GM18526 (cell line): Measurements from ENCODE around the gene GLDN.

Experiments
- POLR2A ChIP-seq: IDR thresholded peaks from 3 replicates; pipeline ENCODE4 v1.6.1; 2011; ENCODE audit not compliant: insufficient read length; ENCODE audit errors: extremely low read depth

Gene GLDN

GRCh38 chr15:51366920-51367319 is 25.5 kb downstream of the GLDN start:
- TF ChIP-seq POLR2A = no peak

DNA sequence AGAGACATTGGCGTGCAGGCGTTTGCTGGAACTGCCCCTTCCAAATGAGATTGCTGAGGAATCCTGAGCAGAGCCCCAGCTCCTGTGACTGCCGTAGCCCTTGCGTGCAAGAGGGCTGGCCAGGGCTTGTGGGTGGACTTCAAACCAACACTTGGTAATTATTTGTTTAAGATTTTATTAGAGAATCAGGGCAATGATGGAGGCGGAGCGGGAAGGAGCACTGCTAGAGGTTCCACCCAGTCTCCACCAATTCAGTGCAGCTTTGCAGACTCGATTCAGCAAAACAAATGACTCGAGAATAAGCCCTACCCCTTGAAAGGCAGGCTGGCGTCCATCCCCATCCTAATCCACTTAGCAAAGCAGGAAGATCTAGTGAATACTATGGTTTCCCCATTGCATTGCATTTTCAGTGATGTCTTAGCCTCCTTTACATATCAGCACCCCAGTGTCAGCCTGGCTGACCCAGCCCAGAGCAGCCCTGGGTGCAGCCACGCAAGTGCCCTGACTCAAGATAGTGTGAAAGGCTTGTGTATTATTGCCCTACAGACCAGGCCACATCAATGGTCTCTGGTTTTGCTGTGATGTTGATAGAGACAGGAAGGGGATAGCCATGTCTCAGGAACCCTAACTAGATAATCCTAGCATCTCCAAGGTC is 26.0 kb downstream of the GLDN start:
- TF ChIP-seq POLR2A = no peak

GRCh38 chr15:51368307-51368706 is 26.9 kb downstream of the GLDN start:
- no peak for TF ChIP-seq POLR2A

DNA sequence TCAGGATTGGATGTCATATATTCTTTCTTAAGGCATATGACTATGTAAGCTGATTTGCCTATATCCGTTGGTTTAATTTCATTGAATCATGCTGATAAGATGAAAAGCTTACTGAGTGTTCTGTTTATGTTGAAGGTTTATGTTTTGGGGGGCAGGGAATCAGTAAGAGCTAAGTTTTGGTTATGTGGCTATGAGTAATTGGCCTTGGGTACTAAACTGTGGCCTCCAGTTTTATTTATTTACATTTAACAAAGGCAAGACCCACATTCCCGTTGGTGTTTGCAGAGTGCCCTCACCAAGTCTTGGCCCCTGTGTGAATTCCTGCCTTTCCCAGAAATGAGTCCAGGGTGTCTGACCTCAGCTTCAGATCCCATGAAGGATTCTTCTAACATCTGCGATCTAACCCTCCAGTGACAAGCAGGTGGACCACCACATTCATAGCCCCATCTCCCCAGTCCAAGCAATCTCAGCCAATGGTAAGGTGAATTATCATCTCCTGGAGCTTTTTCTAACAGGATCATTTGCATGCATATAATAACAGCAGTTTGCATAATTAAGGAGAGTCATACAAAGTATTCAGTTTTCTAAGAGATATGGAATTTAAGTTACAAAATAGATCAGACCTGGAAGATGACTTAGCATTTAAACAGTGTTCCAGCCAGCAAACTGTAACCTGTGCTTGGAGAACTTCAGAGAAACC is 27.4 kb downstream of the GLDN start:
- TF ChIP-seq POLR2A = no peak

DNA sequence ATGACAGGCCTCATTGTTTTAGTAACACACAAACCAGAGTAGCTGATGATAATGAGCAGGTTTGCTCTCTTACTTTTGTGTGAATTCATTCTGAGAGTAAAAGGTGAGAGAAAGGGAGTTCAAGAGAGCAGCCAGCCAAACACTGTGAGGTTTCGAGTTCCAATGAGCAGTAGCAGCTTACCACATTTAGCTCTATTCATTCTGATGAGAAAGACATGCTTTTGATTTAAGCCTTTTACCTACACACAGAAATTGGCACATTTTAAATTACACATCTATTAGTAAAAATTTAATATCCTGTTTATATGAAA is 28.0 kb downstream of the GLDN start:
- no peak for TF ChIP-seq POLR2A

- no peak for TF ChIP-seq POLR2A
These were observed 29.8 kb downstream of the GLDN start for GRCh38 chr15:51371266-51371665.

GRCh38 chr15:51374131-51374530 is 32.7 kb downstream of the GLDN start:
- no peak for TF ChIP-seq POLR2A

DNA sequence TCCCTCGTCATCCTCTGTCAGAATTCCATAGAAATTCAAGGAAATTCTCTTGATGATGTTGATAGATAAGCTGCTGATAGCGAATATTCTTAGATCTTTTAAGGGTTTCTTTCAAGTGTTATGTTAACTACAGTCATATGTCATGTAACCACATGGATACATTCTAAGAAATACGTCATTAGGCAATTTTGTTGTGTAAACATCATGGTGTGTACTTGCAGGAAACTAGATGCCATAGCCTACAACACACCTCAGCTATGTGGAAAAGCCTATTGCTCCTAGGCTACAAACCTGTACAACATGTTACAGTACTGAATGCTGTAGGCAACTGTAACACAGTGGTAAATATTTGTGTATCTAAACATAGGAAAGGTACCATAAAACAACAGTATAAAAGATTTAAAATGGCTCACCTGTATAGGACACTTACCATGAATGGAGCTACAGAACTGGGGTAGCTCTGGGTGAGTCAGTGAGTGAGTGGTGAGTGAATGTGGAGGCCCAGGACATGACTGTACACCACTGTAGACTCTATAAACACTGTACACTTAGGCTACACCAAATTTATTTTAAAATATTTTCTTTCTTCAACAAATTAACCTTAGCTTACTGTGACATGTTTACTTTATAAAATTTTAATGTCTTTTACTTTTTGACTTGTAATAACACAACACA is 34.6 kb downstream of the GLDN start:
- no peak for TF ChIP-seq POLR2A

DNA sequence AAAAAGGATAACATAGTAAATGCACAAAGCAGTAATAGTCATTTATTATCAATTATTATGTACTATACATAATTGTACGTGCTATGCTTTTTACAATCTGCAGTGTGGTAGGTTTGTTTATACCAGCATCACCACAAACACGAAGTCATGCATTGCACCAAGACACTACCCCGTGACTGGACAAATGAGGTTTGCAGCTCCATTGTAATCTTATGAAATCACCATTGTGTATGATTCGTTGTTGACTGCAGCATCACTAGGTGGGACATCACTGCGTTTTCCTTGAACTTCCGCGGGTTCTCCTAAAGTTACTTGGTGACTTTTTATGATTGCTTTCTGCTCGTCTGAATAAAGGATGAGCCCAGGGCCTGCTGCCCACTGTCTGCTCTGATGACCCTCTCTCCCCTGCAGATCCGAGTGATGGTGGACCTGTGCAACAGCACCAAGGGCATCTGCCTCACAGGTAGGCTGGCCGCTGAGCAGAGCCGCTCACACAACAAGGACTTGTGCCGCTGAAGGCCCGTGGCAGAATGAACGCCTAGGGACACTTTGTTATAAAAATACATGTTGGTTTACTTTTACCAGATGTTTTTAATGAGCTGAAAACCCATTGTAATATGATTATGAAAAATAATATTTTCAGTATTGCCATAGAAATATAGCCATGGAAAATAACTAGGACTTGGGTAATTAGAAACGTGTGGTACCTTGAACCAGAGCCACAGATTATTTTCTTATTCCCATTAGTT is 35.8 kb downstream of the GLDN start:
- no peak for TF ChIP-seq POLR2A

DNA sequence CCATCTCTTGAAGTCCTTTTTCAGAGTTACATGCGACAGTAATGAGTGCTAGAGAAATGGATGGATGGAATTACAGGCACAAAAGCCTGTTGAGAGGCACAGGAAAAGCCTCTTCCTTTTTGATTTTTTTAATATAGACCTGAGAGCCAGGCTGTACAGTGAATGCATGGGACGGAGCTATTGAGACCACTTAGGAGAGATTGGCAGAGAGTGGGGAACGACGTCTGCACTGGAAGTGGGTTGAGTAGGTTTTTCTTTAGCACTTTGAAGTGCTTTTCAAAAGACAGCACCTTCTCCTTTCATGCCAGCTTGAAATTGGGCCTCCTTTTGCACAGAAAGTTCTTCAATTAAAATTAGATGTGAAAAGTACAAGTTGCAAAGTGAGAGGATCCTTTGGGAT is 37.0 kb downstream of the GLDN start:
- TF ChIP-seq POLR2A = no peak

- no peak for TF ChIP-seq POLR2A
These were observed 37.9 kb downstream of the GLDN start for GRCh38 chr15:51379390-51379789.

- no peak for TF ChIP-seq POLR2A
These were observed 39.7 kb downstream of the GLDN start for GRCh38 chr15:51380999-51381806.

- TF ChIP-seq POLR2A = no peak
These were observed 41.3 kb downstream of the GLDN start for GRCh38 chr15:51382787-51383186.

DNA sequence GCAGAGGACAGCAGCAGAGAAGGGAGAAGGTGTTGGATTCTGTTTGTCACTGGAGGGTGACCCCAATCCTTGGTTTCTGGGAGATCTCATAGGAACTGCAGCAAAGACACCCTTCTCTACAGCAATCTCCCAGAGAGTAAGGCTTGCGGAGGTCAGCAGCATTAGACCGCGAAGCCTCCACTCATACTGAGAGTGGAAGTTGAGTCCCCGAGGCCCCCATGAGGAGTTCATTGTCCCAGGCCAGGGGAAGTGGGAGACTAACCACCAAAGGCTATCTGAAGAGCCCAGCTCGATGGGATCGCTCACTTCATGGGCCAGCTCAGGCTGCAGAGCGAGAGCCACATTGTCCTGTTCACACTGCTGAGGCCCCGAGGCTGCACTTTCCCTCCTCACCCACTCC is 44.6 kb downstream of the GLDN start:
- no peak for TF ChIP-seq POLR2A

DNA sequence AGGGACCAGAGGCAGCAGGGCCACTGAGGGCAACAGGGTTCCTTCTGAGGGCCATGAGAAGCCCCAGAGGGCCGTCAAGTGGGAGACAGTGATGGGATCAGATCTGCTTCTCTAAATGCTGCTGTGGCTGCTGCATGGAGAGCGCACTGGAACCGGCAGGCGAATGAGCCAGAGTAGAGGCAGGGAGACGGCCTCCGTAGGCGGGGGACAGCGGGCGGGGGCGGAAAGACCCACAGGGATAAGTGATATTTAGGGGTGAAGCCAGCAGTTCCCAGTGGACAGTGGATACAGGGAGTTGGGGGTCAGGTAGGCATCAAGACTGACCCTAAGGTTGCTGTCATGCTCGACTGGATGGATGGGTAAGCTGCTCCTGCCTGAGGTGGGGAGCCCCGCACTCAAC is 45.0 kb downstream of the GLDN start:
- TF ChIP-seq POLR2A = no peak
